Panc1 (cell line): ENCODE results near the gene LONP2.

Source experiments
- POLR2AphosphoS5 ChIP-seq: IDR thresholded peaks from 2 replicates; pipeline ENCODE4 v1.6.1; 2012; ENCODE audit warnings: mild to moderate bottlenecking, low read depth, low read length, moderate library complexity
- TCF7L2 ChIP-seq: IDR thresholded peaks from 2 replicates; pipeline ENCODE4 v1.6.1; 2011; ENCODE audit warnings: mild to moderate bottlenecking, low read depth, low read length, inconsistent platforms
- TF ChIP-seq, protein P1 (sequence below): fragments of 450-650 bp; IDR thresholded peaks from 2 replicates; pipeline ENCODE4 v1.5.1; 2017; ENCODE audit warnings: mild to moderate bottlenecking

DNA sequence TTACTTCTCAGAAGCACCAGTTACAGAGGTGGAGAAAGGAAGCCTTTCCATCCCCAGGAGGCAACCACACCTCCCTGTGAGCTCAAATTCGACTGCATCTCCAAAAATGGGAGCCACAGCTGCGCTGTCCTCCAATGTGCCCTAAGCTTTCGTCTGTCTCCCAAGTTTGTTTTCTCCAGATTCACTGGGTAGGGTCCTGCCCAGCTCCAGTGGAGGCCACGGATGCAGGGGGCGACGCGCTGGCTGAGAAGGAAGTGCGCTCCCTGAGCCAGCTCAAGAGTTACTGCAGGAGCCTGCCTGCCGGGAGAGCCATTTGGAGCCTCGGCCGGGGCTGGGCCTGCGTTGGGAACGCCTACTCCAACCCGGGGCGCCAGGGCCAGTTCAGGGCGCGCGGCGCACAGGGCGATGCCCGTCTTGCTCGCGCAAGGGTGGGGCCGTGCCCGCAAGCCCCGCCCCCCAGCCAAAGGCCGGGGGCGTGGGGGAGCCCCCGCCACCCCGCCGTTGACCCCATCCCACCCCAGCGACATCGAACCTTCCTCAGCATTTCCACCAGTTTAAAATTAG lies 121.6 kb downstream of the LONP2 start:
- TF ChIP-seq, protein P1, sequence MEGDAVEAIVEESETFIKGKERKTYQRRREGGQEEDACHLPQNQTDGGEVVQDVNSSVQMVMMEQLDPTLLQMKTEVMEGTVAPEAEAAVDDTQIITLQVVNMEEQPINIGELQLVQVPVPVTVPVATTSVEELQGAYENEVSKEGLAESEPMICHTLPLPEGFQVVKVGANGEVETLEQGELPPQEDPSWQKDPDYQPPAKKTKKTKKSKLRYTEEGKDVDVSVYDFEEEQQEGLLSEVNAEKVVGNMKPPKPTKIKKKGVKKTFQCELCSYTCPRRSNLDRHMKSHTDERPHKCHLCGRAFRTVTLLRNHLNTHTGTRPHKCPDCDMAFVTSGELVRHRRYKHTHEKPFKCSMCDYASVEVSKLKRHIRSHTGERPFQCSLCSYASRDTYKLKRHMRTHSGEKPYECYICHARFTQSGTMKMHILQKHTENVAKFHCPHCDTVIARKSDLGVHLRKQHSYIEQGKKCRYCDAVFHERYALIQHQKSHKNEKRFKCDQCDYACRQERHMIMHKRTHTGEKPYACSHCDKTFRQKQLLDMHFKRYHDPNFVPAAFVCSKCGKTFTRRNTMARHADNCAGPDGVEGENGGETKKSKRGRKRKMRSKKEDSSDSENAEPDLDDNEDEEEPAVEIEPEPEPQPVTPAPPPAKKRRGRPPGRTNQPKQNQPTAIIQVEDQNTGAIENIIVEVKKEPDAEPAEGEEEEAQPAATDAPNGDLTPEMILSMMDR: 0 out of 2 replicates have a peak, but pooled peaks have one; percentile 14
- no peak for TF ChIP-seq TCF7L2
- TF ChIP-seq POLR2AphosphoS5: peak; percentile 64; the same call in 1 of the 2 replicates
